ENCODE results near the gene ST6GALNAC2.
"Not testable (repeated sequence)": the region's sequence is repeated elsewhere in the genome, so short reads cannot be mapped to it uniquely, and the experiment has no call there.

The ST6GALNAC2 gene

DNA sequence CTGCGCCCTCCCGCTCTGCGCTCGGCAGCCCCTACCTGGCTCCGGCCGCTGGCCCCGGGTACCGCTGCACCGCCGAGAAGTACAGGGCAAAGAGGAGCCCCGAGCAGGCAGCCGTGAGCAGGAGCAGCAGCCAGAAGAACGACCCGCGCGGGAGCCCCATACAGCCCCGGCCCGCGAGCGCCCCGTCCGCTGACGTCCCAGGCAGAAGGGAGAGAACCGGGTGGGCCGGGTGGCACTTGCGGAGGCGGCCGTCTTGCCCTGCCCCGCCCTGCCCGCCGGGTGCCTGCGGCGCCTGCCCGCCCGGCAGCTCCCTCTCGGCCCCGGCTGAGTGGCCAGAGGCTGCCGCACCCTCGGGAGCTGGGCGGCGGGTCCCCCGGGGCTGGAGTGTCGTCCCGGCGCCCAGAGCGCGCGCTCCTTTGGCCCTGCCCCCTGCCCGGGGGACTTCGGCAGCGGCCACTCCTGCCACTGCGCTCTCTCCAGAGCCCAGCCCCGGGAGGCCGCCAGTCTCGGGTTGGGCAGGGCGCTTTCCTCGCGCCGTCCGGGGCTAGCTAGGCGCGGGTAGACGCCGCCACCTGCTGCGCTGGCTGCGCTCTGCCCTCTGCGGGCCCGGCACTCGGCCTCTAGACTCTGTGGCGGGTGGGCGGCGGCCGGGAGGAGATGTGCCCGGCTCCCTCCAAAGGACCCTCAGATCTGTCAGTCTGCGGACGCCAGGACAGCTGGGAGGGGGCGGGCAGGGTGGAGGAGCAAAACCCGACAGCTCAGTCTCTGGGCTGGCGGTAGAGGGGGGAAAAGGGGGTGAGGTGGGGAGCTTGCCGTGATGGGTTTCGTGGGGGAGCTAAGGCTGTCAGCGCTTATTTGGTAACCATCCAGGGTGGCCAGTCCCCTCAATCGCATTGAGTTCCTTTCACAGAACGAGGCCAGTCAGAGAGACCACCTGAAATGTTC is at the start of gene ST6GALNAC2:
ST6GALNAC2 (minus strand) TSS at position 212 of the 945 bp plus-strand sequence; CDS start at position 160, 52 bp downstream.
- no peak for DNase-seq

DNA sequence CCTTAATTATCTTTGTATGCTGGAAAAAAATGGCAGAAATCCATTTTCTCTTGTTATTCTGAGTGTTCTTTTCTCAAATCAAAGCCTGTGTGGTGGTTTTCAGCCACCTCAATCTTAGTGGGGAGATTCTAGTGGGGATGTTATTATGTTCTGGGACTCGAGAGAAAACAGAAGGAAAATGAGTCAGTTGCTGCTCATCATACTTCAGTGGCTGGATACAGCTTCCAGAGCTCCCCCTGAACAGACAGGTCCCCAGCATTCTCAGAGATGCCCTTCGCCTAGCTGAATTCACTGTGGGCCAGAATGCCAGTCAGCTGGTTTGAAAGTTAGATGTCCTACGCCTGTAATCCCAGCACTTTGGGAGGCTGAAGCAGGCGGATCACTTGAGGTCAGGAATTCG is 49.4 kb upstream of the ST6GALNAC2 start:
- no peak for DNase-seq

DNA sequence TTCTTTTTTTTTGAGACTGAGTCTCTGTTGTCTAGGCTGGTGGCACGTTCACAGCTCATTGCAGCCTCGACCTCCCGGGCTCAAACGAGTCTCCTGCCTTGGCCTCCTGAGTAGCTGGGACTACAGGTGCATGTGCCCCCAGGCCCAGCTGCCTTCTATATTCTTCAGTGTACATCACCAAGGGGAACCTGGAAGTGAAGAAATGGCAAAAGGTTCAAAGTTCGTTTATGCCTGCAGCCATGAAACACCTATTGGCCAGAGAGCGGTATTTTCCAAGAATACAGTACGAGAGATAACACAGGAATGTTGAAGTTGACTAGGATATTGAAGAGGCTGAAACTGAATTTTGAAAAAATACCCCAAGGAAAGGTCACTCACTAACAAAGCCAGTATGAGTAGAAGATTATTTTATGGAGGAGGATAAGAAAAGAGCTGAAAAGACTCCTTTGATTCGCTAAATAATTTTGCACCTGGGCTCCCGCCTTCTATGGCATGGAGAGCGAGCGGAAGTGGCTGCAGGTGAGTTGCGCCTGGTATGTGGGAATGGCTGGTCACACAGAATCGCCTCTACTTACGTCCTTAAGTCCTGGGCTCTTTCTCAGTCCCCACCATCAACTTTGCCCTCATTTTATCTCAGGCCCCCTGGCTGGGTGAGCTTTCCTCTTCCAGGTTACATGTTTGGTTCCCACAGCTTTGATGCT is 48.1 kb upstream of the ST6GALNAC2 start:
- no peak for DNase-seq

DNA sequence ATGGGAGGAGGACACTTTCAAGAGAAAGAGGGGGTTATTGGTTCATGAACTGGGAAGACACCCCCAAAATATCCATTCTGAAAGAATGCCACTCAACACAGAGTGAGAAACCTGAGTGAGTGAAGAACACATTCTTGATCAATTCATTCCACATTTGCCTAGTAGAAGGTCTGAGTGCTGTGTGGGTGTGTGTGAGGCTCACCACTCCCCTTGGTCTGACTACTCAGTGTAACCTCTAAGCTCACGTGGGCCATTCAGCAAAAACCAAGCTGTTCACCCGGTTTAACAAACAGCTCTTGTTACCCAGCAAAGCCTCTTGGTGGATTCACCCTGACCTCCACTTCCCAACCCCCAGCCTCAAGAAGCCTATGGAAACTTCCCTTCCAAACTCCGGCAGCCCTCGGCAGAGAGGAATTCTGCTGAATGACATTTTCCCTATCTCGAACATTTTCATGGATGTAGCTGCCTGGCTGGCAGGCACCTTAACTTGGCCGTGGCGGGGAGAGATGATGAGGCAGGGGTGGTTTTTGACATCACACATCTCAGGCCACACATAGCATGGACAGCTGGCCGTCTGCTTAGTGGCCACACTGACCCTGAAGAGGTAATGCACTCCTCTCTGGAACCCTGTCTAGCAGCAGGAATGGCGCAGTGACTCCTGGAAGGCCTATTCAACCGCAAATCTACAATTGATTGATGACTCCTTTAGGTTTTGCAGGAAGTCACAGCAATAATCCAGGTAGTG is 46.3 kb upstream of the ST6GALNAC2 start:
- DNase-seq = no peak

DNA sequence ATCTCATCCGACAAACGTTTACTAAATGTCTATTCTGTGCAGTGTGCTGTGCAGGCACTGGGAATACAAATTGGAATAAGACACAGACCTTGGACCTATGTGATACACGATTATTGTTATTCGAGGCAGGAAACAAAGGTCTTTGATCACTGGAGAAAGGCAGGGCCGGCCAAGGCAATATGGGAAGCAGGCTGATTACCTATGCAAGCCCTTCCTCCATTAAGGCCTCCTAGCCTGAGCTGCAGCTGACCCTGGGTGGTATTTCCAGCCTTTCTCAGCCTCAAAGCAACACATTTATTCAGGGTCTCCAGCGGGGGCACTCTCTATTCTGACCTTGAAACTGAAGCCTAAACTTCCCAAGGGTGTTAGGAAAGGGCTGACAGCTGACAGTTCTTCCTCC is 44.5 kb upstream of the ST6GALNAC2 start:
- no peak for DNase-seq

DNA sequence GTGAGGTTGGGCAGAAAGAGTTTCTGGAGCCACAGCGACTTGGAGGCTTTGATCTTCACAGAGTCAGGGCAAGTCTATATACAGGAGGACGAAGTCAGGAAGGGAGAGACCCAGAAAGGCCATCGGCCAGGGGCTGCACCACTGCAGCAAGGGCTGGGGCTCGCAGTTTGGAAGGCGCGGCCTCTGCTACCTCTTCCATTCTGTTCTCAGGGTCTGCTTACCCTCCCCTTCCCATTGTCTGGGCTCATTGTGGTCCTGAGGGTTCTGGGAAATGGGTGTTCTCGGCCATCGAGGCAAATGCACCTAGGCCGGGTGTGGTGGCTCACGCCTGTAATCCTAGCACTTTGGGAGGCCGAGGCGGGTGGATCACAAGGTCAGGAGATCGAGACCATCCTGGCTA is 41.9 kb upstream of the ST6GALNAC2 start:
- no peak for DNase-seq

DNA sequence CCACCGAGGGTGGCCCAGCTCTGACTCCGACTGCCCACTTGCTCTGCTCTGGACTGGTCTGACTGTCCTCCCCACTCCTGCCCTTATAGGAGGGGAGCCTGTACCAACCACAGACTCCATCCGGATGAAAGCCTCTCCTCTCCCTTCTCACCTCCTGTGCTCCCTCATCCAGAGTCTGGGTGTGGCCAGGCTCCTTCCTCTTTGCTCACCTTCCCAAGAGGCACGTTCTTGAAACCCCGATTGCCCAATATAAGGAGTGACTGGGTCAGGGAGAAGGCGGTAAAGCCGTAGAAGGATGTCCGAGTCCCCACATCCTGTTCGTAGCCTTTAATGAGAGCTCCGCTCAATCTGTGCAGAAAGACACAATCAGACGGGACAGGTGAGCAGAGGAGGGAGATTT is 40.8 kb upstream of the ST6GALNAC2 start:
- DNase-seq = no peak

DNA sequence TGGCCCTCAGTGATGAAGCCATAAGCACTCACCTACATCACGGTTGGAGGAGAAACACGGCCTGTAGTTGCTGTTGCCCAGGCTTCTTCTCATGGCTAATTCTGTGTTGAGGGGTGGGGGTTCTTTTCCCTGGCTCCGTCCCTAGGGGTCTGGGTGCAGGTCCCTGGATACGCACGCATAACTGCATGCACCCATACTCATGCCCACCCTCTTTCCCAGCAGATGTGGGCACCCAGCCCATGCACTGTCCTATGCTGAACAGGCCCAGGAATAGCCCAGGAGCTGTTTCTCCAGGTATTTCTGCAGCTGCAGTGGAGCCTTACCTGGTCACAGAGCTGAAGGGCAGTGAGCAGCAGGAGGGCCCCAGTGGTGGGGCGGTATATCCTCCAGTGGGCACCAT is 39.8 kb upstream of the ST6GALNAC2 start:
- no peak for DNase-seq

DNA sequence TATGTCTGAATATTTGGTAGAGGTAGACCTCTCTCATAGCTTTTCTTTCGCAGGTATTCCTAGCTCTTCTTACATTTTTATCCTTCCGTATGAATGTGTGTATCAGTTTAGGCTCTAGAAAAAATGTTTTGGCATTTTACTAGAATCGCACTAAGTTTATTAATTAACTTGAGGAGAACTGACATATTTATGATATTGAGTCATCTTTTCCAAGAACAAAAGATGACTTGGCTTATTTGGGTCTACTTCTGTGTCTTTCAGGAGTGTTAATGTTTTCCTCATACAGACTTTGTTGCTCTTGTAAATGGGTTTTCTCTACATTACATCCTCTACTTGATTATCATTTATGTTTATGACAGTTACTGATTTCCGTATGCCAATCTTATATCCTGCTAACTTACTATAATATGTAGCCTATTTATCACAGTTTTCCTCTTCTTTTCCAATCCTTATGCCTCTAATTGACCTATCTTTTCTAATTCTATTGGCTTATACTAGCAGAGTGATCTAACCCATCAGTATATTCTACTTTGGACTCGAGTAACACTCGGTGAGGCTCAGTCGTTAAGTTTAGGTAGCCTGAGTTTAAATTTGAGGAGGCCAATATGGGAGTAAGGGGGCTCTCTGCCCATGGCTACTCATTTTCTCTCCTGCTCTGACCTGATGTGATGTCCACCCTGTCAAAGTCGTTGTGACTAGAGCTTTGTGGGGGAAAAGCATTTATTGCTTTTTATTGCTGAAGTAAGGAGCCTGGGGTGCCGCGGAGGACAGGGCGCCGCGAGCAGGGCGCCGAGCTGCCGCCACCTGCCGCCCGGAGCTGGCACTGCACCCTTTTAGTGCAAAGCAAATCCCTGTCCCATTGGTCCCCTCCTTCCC is 37.8 kb upstream of the ST6GALNAC2 start:
- peak; percentile 78 for DNase-seq

DNA sequence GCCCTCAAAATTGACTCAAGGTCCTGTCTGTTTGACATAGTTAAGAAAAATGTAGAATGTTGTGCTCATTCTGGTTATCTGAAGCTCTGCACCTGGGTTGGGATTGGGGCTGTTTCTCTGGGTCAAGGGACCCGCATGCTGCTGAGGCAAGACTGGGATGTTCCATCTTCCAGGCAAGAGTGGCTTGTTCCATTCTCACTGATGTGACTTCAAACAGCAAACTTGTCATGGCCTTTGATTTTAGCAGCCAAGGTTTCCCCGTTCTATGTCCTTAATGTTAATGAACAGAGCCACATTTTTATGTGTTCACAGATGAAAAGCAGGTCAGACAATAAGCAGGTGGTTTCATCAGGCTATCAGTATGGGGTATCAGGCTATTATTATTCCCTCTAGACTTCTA is 32.2 kb upstream of the ST6GALNAC2 start:
- no peak for DNase-seq

DNA sequence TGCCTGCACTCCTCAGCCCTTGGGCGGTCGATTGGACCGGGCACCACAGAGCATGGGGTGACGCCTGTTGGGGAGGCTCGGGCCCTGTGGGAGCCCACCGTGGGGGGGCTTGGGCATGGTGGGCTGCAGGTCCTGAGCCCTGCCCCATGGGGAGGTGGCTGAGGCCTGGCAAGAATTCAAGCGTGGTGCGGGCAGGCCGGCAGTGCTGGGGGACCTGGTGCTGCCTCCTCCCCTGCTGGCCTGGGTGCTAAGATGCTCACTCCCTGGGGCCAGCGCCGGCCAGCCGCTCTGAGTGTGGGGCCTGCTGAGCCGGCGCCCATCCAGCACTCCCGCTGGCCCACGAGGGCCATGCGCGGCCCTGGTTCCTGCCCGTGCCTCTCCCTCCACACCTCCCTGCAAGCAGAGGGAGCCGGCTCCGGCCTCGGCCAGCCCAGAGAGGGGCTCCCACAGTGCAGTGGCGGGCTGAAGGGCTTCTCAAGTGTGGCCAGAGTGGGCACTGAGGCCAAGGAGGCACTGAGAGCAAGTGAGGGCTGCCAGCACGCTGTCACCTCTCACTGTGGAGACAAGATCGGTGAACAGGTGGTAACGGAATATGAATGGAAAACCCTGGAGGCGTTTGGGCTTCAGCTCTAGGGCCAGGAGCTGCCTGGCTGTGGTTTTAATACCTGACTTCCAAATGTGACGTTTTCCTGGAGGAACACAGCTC is 29.4 kb upstream of the ST6GALNAC2 start:
- DNase-seq = no peak

DNA sequence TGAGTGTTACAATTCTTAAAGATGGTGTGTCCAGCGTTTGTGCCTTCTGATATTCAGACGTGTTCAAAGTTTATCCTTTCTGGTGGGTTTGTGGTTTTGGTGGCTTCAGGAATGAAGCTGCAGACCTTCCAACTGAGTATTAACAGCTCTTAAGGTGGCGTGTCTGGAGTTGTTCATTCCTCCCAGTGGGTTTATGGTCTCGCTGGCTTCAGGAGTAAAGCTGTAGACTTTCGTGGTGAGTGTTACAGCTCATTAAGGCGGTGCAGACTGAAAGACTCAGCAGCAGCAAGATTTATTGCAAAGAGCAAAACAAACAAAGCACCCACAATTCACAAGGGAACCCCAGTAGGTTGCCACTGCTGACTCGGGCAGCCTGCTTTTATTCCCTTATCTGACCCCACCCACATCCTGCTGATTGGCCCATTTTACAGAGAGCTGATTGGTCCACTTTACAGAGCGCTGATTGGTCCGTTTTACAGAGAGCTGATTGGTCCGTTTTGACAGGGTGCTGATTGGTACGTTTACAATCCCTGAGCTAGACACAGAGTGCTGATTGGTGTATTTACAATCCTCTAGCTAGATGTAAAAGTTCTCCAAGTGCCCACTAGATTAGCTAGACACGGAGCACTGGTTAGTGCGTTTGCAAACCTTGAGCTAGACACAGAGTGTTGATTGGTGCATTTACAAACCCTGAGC is 28.6 kb upstream of the ST6GALNAC2 start:
- not testable (repeated sequence) for DNase-seq

DNA sequence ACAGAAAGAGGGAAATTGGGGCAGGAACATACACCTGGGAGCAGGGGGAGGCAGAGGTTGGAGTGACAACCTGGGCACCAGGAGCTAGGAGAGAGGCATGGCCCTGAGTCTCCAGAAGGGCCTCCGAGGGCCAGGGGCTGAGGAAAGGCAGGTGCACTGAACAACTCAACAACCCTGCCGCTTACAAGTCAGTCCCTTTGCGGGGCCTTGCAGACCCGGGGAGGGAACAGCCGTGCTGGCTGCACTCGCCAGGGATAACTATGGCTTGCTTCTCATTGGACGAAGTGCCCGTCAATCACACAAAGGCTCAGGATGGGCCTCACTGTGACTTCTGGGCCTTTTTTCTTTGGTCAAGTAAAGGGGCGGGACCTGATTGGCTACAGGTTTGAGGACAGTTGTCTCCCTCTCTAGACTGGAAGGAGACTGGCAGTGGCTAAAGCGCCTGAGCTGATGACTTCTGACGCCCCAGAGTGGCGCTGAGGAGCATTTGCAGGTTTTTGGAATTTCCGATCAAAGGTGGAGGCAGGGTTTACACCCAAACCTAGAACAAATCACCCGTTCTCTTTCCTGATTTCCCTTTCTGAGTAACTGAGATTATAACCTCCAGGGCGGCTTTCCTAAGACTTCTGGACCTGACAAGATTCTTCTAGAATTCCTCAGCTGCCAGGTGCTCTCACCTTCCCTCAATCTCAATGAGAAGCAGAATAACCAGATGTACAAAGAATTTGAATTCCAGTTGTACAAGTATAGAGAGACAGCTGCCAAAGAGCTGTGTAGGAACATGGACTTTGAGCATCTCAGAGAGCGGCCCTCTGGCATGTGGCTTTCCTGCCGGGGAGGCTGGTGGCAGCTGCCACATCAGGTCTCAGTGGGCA is 27.6 kb upstream of the ST6GALNAC2 start:
- DNase-seq = no peak

DNA sequence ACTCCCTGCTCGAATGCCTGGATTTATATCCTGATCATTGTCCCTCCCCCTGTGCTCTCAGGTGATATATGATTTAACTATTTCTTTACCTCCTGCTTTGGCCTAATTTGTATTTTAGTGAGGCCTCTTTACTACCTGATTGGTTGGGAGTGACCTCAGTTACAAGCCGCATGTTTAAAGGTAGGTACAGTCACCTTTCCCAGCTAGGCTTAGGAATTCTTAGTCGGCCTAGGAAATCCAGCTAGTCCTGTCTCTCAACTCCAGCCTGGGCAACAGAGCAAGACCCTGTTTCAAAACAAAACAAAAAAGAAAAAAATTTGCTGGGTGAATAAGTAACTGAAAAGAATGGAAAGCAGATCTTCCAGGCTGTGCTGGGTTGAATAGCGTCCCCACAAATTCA is 26.8 kb upstream of the ST6GALNAC2 start:
- no peak for DNase-seq

DNA sequence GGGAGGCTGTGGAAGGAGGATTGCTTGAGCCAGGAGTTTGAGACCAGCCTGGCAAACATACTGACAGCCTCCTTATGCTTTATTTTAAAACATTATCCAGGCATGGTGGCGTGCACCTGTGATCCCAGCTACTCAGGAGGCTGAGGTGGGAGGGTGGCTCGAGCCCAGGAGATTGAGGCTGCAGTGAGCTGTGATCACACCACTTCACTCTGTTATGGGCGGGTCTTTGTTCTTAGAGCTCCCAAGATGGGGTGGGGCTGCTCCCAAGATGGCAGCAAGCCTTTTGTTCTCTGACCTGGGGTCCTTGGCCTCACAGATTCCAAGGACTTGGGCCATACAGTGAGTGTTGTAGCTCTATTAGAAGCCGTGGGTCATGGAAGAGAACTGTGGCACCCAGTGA is 26.1 kb upstream of the ST6GALNAC2 start:
- DNase-seq = no peak

DNA sequence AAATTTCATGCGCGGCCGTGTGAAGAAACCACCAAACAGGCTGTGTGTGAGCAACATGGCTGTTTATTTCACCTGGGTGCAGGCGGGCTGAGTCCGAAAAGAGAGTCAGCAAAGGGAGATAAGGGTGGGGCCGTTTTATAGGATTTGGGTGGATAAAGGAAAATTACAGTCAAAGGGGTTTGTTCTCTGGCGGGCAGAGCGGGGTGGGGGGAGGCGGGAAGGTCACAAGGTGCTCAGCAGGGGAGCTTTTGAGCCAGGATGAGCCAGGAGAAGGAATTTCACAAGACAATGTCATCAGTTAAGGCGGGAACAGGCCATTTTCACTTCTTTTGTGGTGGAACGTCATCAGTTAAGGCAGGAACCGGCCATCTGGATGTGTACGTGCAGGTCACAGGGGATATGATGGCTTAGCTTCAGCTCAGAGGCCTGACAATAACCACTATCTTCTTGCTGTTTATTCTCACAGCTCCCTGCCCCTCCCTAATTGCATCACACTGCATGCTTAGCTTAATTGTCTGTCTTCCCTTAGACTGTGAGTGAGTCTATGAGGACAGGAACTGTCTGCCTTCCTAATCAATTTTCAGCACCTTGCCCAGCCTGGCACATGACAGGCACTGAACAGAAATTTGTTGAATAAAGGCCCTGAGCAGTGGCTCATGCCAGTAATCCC is 25.6 kb upstream of the ST6GALNAC2 start:
- not testable (repeated sequence) for DNase-seq

DNA sequence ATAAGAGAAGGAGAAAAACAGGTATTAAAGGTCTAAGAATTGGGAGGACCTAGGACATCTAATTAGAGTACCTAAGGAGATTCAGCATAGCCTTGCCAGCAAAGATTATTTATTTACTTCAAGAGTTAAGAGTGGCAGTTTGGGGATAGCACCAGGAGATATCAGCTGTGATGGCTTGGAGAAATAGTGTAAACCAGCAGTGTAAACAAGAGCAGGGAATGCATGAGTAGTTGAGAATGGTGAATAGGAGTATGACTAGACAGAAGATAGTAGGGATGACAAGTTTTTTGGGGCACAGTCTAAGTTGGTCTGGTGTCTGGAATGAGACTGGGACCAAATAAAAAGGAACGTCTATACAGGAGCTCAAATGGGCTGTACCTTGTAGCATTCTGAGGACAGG is 21.0 kb upstream of the ST6GALNAC2 start:
- DNase-seq = not testable (repeated sequence)

DNA sequence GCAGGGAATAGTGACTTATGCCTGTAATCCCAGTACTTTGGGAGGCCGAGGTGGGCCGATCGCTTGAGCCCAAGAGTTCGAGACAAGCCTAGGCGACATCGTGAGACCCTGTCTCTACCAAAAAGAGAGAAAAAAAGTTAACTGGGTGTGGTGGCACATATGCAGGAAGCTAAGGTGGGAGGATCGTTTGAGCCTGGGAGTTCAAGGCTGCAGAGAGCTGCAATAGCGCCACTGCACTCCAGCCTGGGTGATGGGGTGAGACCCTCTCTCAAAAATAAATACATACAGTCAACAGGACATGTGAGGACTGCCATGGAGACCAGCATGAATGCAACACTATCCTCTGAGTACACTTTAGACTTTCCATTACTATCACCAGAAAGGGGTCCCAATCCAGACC is 15.4 kb upstream of the ST6GALNAC2 start:
- no peak for DNase-seq

DNA sequence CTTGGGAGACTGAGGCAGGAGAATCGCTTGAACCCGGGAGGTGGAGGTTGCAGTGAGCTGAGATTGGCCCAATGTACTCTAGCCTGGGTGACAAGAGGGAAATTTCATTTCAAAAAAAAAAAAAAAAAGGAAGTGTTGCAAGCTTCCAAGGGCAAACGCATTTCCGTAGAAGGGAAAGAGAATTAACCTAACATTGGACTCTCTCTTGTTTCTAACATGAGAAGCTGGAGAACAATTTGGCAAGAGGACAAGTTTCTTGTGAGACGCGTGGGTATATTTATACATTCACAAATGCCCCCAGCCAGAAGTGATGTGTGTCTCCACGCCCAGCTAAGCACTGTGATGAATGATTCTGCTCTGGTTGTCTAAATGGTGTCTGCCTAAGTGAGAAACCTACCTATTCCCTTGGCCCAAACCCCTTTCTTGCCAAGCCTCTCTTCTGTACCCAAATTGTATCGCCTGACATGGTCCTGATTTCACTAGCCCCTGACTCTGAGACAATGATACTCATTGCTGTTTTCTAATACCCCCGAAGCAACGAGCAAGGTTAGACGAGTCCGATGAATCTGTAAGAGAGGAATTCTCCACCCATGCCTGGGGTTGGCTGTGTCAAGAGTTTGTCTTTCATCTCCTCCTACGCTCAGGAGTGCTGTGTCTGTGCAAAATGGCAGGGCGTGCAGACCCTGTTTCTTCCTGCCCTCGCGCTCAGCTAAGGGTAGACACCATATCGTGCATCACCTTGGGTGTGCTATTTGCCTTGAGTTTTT is 14.2 kb upstream of the ST6GALNAC2 start:
- DNase-seq = no peak

Measured in stimulated activated CD4-positive, alpha-beta T cell treated with anti-CD3 and anti-CD28 coated beads, Interleukin-12 subunit alpha, Interleukin-12 subunit beta, amount 100 ng/mL, for 4 hours (primary cell).